ENCODE data around the gene RHCE.

GRCh38 chr1:25458541-25459298 is 38.1 kb upstream of the RHCE start:
- TF ChIP-seq CTCF (IDR thresholded peaks at IDR 0.05): no peak
- no peak for TF ChIP-seq TCF7L2 (IDR thresholded peaks at IDR 0.05; ENCODE audit: low read depth, low read length)
- no peak for TF ChIP-seq POLR2AphosphoS5 (IDR thresholded peaks at IDR 0.05; ENCODE audit: low read depth, low read length)
- TF ChIP-seq REST (IDR thresholded peaks at IDR 0.05; ENCODE audit: insufficient read depth in 1 of 2, low read depth in 2 of 2, low read length in 1 of 2): no peak
- no peak for TF ChIP-seq SIN3A (IDR thresholded peaks at IDR 0.05; ENCODE audit: borderline replicate concordance, insufficient read depth, low read depth, low read length)

Measured in Panc1 (cell line).